Upper lobe of left lung (tissue), 4 donors: ENCODE data around the gene RUFY1.
A peak's percentile ranks its signal among the peaks of the same experiment; 100 is the strongest.
"Not testable (repeated sequence)": the region's sequence is repeated elsewhere in the genome, so short reads cannot be mapped to it uniquely, and the experiment has no call there.

Source experiments
- CTCF ChIP-seq, 6 experiments: fragments of 450-650 bp in 4 of 6; fragments of 200-600 bp in 2 of 6; sonication (generic) in 2 of 6; IDR thresholded peaks; one replicate each; pipeline ENCODE4 v1.5.1; 2016 to 2019; ENCODE audit warnings: antibody characterized with exemption in 6 of 6
- POLR2A ChIP-seq, 4 donors: fragments of 450-650 bp; IDR thresholded peaks; one replicate each; pipeline ENCODE4 v1.5.1; 2016 to 2017; ENCODE audit warnings: antibody characterized with exemption in 4 of 4, mild to moderate bottlenecking in 2 of 4
- POLR2AphosphoS5 ChIP-seq, 2 donors: sonication (generic); formaldehyde crosslinking; IDR thresholded peaks; one replicate each; pipeline ENCODE4 v1.5.1; 2017; ENCODE audit warnings: antibody characterized with exemption in 2 of 2

GRCh38 chr5:179519416-179520070, 30.8 kb upstream of the RUFY1 start:
- TF ChIP-seq POLR2A, POLR2AphosphoS5 (IDR thresholded peaks at IDR 0.05): not testable (repeated sequence)
- peak in 1 of 6 experiments; percentile 11 for TF ChIP-seq CTCF (IDR thresholded peaks at IDR 0.05)
